AG04449 (cell line): ENCODE data around the gene LINGO1.
A peak's percentile ranks its signal among the peaks of the same experiment; 100 is the strongest.

Source experiments
- CTCF ChIA-PET: fragments of 350-600 bp; formaldehyde crosslinking; extraction: SDS; loops from one replicate; lab custom pipeline; 2021; ENCODE audit warnings: antibody characterized with exemption; lab: Yijun Ruan, JAX
- POLR2A ChIA-PET: fragments of 400-600, 350-600 bp; formaldehyde crosslinking; extraction: SDS; loops from one replicate; lab custom pipeline; 2020; ENCODE audit warnings: antibody characterized with exemption, inconsistent platforms; lab: Yijun Ruan, JAX
- DNase-seq: peaks from one replicate; pipeline ENCODE4 v3.0.0-alpha.2; 2010; ENCODE audit warnings: low read depth, low spot score
- H3K4me3 ChIP-seq: 2 replicates; pipeline ENCODE4 v1.5.1; 2011; ENCODE audit warnings: low read depth, mild to moderate bottlenecking, control low read depth, low read length
- TF ChIP-seq, protein P1 (sequence below): IDR thresholded peaks from one replicate; pipeline ENCODE4 v1.5.1; 2011; ENCODE audit warnings: mild to moderate bottlenecking, moderate library complexity, low read length, control low read depth, inconsistent platforms; ENCODE audit not compliant: insufficient read depth; ENCODE audit errors: missing control alignments

LINGO1 gene

GRCh38 chr15:77591968-77592613 is 40.6 kb downstream of the LINGO1 start:
- CTCF ChIA-PET, result interaction anchor here (1.9 to 2.3 kb wide), 2 partner anchors 11 to 42 kb away, joined by 8 to 9 read pairs; partner anchors contain the start of gene LINGO1
- TF ChIP-seq, protein P1, sequence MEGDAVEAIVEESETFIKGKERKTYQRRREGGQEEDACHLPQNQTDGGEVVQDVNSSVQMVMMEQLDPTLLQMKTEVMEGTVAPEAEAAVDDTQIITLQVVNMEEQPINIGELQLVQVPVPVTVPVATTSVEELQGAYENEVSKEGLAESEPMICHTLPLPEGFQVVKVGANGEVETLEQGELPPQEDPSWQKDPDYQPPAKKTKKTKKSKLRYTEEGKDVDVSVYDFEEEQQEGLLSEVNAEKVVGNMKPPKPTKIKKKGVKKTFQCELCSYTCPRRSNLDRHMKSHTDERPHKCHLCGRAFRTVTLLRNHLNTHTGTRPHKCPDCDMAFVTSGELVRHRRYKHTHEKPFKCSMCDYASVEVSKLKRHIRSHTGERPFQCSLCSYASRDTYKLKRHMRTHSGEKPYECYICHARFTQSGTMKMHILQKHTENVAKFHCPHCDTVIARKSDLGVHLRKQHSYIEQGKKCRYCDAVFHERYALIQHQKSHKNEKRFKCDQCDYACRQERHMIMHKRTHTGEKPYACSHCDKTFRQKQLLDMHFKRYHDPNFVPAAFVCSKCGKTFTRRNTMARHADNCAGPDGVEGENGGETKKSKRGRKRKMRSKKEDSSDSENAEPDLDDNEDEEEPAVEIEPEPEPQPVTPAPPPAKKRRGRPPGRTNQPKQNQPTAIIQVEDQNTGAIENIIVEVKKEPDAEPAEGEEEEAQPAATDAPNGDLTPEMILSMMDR, result no peak
- POLR2A ChIA-PET, result no interaction called here
- no peak for DNase-seq
- no peak overlapping the region for H3K4me3 ChIP-seq

DNA sequence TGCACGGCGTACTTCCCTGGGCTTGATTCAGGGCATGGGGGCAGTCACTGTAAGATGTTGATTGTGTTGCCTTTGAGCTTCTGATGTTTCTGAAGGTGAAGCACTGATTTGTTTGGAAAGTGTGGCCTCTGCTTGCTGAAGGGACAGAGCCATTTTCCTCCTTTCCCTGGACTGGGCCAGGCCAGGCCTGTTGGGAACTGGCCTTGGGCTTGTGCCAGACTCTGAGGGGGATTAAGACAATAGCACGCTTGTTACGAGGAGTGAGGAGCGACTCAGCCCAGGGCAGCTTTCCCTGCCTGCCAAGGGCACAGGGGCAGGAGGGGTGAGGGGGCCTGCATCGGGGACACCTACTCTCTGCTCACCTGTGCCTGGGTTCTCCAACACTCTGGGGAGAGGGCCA is 42.9 kb downstream of the LINGO1 start:
- no peak for DNase-seq
- ChIA-PET POLR2A (no interaction called here), CTCF (no interaction called here)
- H3K4me3 ChIP-seq, result no peak overlapping the region
- TF ChIP-seq, protein P1, result no peak

DNA sequence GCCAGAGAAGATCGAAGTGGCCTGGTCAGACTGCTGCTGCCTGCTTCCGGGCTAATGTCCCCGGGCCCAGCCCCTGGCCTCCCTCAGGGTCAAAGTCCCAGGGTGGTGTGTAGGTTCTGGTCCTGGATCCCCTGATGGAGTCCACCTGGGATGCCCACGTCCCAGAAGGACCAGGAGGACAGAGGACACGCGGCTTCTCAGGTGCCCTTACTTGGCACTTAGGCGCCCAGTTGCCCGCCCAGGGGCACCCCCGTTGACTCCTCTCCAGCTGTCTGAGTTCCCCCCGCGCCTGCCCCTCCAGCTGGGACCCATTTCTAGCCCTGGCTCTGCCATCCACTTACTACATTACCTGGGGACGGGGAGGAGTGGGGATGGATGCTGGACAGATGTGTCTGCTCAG is 44.6 kb downstream of the LINGO1 start:
- no peak for DNase-seq
- ChIA-PET CTCF (interaction anchor here (2.2 kb wide), 1 partner anchor 45 kb away, joined by 7 read pairs; no protein-coding TSS in a partner anchor), POLR2A (no interaction called here)
- TF ChIP-seq, protein P1, result no peak
- H3K4me3 ChIP-seq, result no peak overlapping the region

GRCh38 chr15:77584691-77585090 is 48.0 kb downstream of the LINGO1 start:
- no peak overlapping the region for H3K4me3 ChIP-seq
- CTCF ChIA-PET, result interaction anchor here (1.5 kb wide), 1 partner anchor 10 kb away, joined by 4 read pairs; no protein-coding TSS in a partner anchor
- POLR2A ChIA-PET, result no interaction called here
- no peak for DNase-seq
- TF ChIP-seq, protein P1, result no peak

DNA sequence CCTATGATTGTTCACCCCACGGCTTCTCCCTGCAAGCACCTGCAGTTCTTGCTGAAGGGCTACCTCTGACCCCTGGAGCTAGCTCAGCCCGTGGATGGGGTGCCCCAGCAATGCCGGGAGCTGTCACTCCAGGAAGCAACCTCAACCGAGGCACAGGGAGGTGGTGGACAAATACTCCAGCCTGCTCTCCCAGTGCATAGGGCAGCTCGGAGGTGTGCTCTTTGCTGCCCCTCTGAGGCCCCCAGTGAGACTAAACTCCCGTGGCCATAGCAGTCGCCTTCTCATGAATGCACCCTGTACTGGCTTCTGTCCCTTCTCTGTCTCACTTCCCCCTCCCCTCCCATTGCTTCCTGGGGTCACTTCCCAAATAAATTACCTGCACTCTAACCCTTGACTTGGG is 48.5 kb downstream of the LINGO1 start:
- ChIA-PET POLR2A (no interaction called here), CTCF (interaction anchor here (1.4 to 1.6 kb wide), 3 partner anchors 10 to 50 kb away, joined by 3 to 5 read pairs (median 4); no protein-coding TSS in a partner anchor)
- no peak for DNase-seq
- TF ChIP-seq, protein P1, result peak; percentile 37
- H3K4me3 ChIP-seq, result no peak overlapping the region

DNA sequence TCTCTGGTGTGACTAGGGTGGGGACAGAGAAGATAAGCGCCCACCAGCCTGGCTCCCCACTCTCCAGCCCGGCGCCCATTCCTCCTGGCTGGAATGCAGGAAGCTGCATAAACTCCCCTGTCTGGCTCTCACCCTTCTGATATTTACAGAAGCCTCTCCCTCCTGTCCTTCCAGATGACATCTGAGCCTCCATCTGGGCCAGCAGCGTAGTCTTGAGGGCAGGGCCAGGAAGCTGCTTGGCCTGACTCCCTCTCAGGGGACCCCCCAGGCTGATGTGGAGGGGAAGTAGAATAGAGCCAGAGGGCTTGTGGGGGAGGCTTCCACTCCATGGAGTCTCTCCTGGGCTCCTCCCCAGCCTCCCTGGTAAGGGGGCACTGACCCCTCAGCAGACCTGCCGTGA is 49.9 kb downstream of the LINGO1 start:
- no peak for DNase-seq
- TF ChIP-seq, protein P1, result no peak
- ChIA-PET POLR2A (no interaction called here), CTCF (interaction anchor here (1.4 to 1.7 kb wide), 3 partner anchors 12 to 475 kb away, joined by 3 to 5 read pairs (median 3); no protein-coding TSS in a partner anchor)
- no peak overlapping the region for H3K4me3 ChIP-seq
